ENCODE results near the gene AP1S1.
"Not testable (repeated sequence)": the region's sequence is repeated elsewhere in the genome, so short reads cannot be mapped to it uniquely, and the experiment has no call there.

AP1S1 gene

DNA sequence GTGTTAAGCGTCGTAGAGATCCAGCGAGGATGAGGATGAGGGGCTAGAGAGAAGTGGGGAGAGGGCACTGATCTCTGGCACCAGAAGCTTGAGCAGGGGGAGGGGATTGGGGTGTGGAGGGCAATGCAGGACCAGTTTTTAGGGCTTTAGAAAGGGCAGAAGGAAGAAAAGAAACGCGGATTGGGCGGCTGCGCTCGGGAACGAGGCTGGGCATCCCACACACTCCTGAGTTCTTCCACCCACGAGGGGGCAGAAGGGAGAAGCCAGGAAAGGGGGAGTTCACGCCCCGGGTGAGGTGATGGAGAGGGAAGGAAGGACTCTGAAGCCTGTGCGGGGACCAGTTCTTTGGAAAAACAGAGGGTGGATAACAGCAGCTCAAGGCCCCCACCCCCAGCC lies 17.2 kb downstream of the AP1S1 start:
- DNase-seq (ENCODE audit: low spot score) = no peak

DNA sequence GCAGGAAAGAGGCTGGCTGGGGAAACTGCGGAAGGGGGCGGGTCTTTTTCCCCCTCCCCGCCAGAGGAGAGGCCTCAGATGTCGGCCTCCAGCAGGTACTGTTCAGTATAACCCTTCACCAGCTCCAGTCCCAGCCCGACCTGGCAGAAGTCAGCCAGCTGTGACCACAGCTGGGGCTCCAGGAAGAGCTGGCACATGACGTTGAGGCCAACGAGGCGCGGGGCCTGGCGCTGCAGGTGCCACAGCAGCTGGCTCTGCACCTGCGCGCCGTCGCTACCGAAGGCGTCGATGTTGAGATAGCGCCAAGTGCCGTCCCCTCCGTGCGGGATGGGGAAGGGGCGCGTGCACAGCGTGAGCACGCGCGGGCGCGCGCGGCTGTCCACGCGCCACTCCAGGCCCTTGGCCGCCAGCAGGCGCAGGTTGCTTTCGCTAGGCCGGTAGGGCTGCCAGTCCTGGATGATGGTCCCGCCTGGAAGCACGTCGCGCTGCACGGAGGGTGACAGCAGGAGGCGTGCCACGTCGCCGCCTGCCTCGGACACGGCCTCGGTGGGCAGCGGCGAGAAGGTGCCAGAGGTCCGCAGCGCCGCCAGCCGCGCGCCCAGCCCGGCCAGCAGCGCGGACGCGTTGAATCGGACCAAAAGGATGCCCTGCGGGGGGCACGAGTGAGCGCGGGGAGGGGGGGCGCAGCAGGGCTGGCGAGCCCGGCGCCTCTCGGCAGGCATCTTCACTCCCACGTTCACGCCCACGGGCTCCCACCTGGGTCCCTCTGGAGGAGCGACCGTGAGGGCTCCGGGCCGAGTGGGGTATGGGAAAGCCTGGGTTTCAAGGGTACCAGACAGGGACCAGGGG lies 18.0 kb downstream of the AP1S1 start:
- no peak for DNase-seq (ENCODE audit: low spot score)

DNA sequence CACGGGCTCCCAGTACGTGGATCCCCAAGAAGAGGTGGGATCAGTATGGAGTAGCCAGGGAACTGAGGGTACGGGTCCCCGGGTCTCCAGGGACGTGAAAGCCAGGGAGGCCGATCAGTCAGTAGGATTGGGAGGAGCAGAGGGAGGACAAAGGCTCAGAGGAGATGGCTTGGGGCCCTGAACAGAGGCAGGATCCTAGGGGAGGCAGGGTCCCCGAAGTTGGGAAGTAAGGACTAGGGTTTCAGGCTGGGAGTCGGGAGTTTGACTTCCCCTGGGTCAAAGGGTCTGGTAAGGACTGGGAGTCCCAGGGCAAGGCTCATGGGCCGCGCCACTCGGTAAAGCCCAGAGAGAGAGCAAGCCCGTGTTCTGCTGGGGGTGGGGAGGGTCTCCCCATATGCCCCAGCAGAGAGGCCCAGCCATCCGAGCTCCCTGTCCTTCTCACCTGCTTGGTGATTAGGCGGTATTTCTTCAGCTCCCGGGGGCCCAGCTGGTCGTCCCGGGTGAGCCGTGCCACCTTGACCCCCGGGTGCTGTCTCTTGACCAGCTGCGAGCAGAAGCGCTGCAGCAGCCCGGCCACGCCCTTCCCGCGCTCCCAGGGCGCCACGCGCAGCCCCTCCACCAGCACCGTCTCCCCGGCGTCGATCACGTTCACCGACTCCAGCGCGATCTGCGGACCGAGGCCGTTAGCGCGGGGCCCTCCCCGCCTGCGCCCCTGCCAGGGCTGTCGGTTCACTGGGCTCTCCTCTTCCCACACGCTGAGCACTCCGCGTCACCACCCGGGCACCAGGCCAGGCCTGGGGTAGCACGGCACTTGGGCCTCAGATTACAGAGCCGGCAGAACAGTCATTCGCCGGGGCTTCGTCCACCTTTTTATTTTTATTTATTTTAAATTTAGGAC lies 18.8 kb downstream of the AP1S1 start:
- DNase-seq (ENCODE audit: low spot score) = peak; percentile 50

DNA sequence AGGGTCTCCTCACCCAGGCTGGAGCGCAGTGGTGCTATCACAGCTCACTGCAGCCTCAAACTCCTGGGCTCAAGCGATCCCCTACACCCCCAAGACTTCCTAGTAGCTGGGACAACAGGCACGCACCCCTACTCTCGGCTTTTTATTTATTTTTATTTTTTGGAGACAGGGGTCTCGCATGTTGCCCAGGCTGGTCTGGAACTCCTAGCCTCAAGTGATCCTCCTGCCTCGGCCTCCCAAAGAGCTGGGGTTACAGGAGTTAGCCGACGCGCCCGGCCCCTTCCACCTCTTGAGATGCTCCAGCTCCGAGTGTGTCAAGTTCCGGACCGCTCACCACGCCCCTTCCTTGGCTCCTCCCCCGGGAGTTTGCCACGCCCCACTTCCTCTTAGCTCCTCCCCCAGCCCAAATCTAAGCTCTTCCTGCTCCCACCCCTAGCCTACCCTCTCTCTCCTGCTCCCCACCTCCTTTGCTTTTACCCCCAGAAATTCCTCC lies 19.5 kb downstream of the AP1S1 start:
- peak; percentile 80 for DNase-seq (ENCODE audit: low spot score)

DNA sequence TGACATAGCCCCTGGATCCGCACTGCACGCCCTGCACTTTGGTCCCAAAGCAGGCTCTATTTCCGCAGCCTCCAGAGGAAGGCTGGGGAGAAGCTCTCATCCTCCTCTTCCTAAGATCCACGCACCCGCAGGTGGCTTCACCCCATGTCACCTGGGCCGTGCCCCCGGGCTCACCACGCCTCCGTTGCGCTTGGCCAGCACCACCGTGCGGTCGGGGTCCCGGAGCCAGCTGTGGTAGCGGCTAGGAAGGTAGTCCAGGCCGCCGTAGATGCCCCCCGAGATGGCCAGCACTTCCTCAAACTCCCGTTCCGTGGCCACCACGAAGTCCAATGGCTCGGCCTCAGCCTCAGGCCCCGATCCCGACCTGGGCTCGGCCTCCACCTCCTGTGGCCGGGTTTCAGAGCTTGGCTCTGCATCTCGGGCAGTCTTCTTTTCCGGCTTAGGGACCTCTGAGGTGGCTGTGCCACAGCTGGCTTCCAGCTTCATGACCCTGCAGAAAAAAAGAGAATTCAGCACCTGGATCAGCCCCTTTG lies 20.1 kb downstream of the AP1S1 start:
- DNase-seq (ENCODE audit: low spot score) = no peak

DNA sequence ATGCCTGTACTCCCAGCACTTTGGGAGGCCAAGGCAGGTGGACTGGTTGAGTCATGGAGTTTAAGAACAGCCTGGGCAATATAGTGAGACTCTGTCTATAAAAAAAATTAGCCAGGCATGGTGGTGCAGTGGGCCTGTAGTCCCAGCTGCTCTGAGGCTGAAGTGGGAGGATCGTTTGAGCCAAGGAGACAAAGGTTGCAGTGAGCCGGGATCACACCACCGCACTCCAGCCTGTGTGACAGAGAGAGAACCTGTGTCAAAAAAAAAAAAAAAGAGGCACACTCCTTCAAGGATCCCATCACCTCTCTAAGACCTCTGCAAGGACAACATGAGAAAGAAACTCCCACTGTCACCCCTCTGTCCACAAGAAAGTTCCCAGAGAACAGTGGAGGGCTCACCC lies 21.4 kb downstream of the AP1S1 start:
- no peak for DNase-seq (ENCODE audit: low spot score)

DNA sequence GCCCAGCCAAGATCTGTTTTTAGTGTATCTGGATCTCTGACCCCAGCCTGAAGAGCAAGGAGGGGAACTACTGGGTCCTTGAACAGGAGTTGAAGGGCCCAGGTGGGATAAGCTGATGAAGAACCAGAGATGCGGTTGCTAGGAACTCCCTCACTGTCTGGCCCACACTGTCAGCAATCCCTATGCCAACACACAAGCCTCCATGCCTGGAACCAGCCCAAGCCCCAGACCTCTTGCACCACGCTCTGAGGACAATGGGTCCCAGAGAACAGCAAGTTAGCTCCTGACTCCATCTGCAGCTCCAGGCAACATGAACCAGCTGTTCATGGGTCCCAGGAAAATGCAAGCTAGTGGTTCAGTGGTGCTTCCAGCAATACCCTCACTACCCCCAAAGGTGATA lies 23.4 kb downstream of the AP1S1 start:
- no peak for DNase-seq (ENCODE audit: low spot score)

DNA sequence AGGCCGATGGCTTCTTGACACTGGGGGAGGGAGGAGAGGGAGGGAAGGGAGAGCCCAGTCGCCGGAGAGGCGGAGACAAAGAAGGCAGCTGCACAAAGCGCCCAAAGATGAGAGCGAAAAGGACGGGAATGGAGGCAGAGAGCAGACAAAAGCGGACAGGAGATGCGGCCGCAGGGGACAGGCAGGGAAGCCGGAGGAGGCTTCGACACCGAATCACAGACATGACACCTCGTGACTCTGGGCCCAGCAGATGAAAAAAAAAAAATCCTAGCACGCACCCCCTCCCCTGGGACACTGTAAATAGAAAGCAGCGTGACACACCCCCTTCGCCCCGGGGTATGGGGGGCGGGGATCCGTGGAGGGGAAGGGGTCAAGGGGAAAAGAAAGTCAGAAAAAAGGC lies 24.8 kb downstream of the AP1S1 start:
- peak; percentile 38 for DNase-seq (ENCODE audit: low spot score)

DNA sequence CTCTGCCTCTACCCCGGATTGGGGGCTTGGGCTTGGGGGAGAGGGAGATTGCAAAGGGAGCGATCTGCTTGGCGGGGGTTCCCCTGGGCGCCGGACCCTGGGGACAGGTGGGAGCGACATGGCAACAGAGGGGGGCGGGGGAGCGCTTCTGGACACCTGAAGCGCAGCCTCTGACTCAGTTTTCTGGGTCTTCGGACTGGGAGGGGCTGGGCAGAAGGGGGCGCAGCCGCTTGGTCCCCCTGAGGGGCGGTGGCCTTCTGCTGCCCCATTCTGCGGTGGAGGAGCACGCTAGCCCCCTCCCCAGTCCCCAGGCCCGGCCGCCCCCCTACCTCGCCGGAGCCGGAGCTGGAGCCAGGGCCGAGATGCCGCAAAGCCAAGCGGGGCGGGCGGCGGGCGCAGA lies 25.4 kb downstream of the AP1S1 start:
- no peak for DNase-seq (ENCODE audit: low spot score)

DNA sequence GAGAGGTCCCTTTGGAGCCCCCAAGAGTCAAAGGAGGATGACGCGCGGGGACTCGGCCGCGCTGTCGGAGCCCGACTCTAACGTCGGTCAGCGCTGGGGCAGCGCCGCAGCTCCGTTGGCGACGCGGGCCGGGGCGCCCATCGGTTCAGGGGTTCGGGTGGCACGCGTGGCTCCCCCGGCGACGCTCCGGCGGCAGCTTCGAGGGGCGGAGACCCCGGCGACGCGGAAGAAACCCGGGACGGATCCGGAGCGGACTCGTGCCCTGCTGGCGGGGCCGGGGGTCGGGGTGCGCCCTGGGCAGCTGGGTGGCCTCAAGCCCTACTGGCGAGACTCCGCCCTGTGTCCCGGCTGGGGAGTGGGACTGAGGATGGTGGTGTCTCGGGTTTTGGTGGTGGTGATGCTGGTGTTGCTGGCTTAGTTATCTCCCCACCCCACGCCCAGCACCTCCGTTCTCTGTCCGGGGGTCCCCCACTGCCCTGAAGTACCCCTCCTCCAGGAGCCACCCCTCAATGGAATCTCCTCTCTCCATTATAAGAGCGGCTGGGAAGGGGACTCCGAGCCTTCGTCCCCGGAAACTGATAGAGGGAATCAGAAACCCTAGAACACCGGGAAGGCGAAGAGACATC lies 26.0 kb downstream of the AP1S1 start, which contains the start of gene NAT16:
Gene NAT16, minus strand, starts transcription at position 164 of the 626 bp plus-strand sequence. CDS start 5,486 bp downstream, outside the sequence.
- peak; percentile 51 for DNase-seq (ENCODE audit: low spot score)

DNA sequence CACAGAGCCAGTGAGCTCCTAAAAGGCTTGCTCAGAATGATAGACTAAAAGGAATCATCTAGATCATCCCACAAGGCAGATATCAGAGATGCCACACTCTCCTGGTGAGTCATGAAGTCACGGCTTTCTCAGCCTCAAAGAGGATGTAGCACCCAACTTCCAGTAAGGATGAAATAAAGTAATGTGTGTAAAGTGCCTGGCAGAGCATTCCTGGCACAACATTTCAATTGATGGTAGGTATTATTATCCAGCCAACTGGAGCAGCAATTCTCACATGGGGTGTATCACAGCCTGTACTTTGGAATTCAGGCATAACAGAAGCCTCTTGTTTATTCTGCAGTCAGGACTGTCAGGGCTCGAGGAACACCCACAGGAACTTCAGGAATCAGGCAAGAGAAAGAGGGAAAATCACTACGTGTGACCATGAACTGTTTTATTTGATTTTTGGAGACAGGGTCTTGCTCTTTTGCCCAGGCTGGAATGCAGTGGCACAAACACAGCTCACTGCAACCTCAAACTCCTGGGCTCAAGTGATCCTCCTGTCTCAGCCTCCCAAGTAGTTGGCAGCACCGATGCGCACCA lies 31.1 kb downstream of the AP1S1 start:
- DNase-seq (ENCODE audit: low spot score) = no peak

DNA sequence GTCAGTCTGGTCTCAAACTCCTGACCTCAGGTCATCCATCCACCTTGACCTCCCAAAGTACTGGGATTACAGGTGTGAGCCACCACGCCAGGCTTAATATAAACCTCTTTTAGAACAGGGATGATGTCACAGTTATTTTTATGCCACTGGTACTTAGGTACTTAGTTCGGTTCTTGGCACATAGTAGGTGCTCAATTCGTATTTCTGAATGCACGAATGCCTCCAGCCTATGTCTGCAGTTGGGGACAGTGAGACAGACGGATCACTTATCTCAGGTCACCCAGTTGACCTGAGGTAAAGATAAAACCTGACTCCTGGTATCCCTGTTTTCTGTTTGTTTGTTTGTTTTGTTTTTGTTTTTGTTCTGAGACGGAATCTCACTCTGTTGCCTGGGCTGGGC lies 31.9 kb downstream of the AP1S1 start:
- DNase-seq (ENCODE audit: low spot score) = no peak

DNA sequence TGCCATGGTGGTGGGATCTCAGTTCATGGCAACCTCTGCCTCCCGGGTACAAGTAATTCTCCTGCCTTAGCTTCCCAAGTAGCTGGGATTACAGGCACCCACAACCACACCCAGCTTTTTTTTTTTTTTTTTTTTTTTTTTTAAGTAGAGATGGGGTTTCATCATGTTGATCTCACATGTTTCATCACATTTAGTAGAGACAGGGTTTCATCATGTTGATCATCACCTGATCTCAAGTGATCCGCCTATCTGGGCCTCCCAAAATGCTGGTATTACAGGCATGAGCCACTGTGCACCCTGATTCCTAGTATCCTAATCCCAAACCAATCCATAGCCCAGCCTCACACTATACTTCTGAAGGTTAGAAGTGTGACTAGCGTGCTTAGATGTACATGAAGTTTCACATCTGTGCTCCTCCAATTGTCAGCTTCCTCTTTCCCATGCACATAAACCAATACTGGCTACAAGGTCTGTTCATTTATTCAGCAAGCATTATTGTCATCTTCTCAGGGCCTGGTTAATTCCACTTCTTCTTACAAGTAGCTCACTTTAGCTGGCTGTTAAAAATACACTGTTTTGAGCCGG lies 32.7 kb downstream of the AP1S1 start:
- no peak for DNase-seq (ENCODE audit: low spot score)

DNA sequence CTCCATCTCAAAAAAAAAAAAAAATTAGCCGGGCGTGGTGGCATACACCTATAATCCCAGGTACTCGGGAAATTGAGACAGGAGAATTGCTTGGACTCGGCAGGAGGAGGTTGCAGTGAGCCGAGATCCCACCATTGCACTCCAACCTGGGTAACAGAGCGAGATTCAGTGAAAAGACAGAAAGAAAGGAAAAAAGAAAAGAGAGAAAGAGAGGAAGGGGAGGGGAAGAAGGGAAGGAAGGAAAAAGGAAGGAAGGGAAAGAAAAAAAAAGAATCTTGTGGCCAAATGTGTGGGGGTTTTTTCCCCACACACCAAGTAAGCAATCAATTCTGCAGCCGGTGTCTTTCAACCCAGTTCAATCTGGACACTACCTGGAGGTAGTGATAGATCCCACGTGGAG lies 34.8 kb downstream of the AP1S1 start:
- DNase-seq (ENCODE audit: low spot score) = no peak

DNA sequence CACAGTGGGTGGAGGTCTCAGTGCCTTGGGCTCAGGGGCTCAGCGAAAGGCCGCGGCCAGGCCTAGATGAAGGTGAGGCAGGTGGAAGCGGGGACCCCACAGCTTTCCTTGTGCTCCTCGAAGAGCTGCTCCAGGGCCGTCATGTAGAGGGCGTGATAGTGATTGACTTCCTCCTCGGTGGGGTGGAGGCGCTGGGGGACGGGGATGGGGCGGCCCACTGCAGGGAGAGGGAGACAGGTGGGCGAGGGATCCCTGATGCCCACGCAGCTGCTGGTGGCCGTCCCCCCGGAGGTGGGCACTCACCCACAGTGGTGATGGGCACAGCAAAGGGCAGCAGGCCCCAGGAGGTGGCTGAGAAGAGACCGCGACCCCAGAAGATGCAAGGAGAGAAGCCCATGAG lies 41.6 kb downstream of the AP1S1 start:
- DNase-seq (ENCODE audit: low spot score) = peak; percentile 10

DNA sequence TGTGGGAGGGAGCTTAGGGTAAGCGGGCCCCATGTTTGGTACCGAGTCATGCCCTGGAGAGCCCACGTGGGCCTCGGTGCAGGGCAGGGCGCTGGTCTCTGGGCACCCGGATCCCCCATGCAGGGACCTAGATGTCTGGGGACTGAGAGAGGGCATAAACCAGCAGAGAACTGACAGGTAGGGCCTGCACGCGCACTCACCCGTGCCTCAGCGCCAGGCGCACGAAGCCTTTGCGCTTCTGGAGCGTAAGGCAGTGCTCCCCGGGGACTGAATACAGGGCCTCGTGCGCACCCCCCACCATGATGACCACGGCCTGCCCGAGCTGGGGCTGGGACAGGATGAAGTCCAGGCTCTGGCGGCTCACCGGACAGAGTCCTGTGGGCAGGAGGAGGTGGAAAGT lies 43.7 kb downstream of the AP1S1 start:
- DNase-seq (ENCODE audit: low spot score) = no peak

DNA sequence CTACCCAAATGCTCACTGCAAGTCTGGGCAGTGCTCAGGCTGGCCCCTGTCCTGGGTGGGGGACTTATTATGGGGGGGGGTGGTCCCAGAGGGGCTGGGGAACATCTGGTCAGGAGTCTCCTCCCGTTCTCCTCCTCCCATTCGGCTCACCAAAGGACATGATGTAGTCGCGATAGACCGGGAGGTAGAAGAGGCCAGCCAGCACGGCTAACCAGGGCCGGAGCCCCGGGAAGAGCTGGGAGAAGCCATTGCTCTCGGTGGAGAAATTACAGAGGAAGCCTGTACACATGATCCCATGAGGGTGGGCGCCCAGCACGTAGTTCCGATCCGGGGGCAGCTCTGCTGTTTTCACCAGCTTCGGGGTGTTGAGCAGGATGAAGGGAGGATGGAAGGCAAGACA lies 44.2 kb downstream of the AP1S1 start:
- no peak for DNase-seq (ENCODE audit: low spot score)

DNA sequence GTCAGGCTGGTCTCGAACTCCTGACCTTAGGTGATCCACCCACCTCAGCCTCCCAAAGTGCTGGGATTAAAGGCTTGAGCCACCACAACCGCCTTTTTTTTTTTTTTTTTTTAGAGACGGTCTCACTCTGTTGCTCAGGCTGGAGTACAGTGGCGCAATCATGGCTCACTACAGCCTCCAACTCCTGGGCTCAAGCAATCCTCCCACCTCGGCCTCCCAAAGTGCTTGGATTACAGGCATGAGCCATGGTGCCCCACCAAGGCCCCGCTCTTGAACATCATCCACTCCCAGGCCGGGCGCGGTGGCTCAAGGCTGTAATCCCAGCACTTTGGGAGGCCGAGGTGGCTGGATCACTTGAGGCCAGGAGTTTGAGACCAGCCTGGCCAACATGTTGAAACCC lies 45.2 kb downstream of the AP1S1 start:
- DNase-seq (ENCODE audit: low spot score) = not testable (repeated sequence)

DNA sequence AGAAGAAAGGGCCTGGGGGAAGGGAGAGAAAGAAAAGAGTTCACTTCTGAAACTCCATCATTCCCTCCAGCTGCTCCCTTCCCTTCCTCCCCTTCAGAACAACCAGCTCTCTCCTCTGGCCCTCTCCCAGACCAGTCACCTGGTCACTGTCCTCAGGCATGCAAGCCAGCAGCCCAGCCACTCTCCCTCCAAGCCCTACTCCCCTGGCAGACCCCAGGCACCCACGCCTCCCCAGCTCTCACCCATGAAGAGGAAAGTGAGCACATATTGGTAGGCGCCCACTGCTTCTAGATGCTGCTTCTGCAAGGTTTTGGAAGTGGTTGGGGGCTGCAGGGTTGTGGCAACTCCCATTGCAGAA lies 46.2 kb downstream of the AP1S1 start:
- DNase-seq (ENCODE audit: low spot score) = no peak

DNA sequence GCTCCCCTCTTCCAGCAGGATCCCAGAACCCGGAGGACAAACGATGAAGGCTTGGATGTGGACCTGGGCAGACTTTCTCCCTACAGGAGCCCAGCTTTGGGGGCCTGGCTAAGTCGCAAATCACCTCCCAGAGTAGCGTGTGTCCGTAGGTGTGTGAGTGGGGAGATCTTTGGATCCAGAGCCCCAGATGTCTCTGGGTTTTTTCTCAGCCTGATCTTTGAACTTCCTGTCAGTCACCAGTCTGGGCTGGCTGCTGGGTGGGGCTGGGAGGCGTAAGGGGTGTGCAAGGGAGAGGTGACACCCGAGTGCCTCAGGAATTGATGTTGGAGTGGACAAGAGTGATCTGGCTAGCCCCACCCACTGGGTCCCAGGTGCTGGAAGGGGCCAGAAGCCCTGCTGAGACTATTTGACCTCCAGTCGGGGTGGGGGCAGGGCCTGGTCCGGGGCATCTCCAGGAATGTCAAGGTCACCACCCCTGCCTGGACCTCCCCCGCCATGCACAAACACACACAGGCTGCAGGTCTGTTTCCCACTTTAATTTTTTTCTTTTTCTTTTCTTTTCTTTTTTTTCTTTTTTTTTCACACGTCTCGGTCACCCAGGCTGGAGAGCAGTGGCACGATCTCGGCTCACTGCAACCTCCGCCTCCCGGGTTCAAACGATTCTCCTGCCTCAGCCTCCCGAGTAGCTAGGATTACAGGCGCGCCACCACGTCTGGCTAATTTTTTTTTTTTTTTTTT lies 46.8 kb downstream of the AP1S1 start, which contains the start of gene MOGAT3:
Gene MOGAT3, minus strand, starts transcription at position 175 of the 738 bp plus-strand sequence. CDS start 182 bp downstream, outside the sequence.
- DNase-seq (ENCODE audit: low spot score) = no peak
